Measurements from ENCODE around the gene CHIC2. TPM values are rescaled to one million over a fixed set of nuclear protein-coding genes. Genes with fewer than 3 reads are reported as not detected.

Gene CHIC2
- total RNA-seq, 5 donors from 2014 or later (not counting 1 experiment from before 2014, with no cell fraction given) = 38.8 to 59.3 (median 40.5) TPM

- POLR2A ChIA-PET = no interaction called here
- CTCF ChIA-PET = no interaction called here
These were observed 72.6 kb downstream of the CHIC2 start for GRCh38 chr4:53991821-53992220.

GRCh38 chr4:53990641-53991040 is 73.8 kb downstream of the CHIC2 start:
- H3K9me3 Mint-ChIP-seq = no peaks in the 10 kb centered on the region
- DNase-seq (no peak), ATAC-seq (replicated peaks in 1 of 4) (no peak)
- Histone ChIP-seq H3K4me1 (ENCODE audit: control insufficient read depth in 1 of 2, extremely low read depth in 1 of 2, insufficient read depth in 2 of 2, low read length in 2 of 2) (no peaks in the 10 kb centered on the region), H3K4me3 (ENCODE audit: control insufficient read depth in 1 of 2, extremely low read depth in 1 of 2, low read length in 1 of 2) (no peak overlapping the region), H3K36me3 (ENCODE audit: control insufficient read depth in 2 of 2, extremely low read depth in 1 of 2, insufficient read depth in 1 of 2, low read length in 1 of 2) (no peaks in the 10 kb centered on the region), H3K9me3 (no peaks in the 10 kb centered on the region), H3K27me3 (replicated peaks in 1 of 2; ENCODE audit: control insufficient read depth in 2 of 2, extremely low read depth in 1 of 2, insufficient read depth in 2 of 2, low read length in 1 of 2) (no peaks in the 10 kb centered on the region), H3K27ac (ENCODE audit: low read length) (no peak overlapping the region)
- WGBS (ENCODE audit: insufficient coverage) = 98% methylated on average over 3 of the region's 4 CpGs
- H3K36me3 Mint-ChIP-seq = peaks cover 13% of the 10 kb centered on the region
- CTCF ChIA-PET = no interaction called here
- H3K27ac Mint-ChIP-seq = no peak overlapping the region
- H3K4me1 Mint-ChIP-seq = peaks cover 2 to 10% (median 2%) of the 10 kb centered on the region in 3 donors
- no peaks in the 10 kb centered on the region for H3K27me3 Mint-ChIP-seq
- no peak overlapping the region for H3K4me3 Mint-ChIP-seq
- POLR2A ChIA-PET = no interaction called here

More at GRCh38 chr4:53991821-53992220, 72.6 kb downstream of the CHIC2 start:
- Histone ChIP-seq H3K9me3 (no peaks in the 10 kb centered on the region), H3K4me1 (ENCODE audit: control insufficient read depth in 1 of 2, extremely low read depth in 1 of 2, insufficient read depth in 2 of 2, low read length in 2 of 2) (no peaks in the 10 kb centered on the region), H3K27me3 (replicated peaks in 1 of 2; ENCODE audit: control insufficient read depth in 2 of 2, extremely low read depth in 1 of 2, insufficient read depth in 2 of 2, low read length in 1 of 2) (no peaks in the 10 kb centered on the region), H3K27ac (ENCODE audit: low read length) (no peak overlapping the region), H3K4me3 (ENCODE audit: control insufficient read depth in 1 of 2, extremely low read depth in 1 of 2, low read length in 1 of 2) (no peak overlapping the region), H3K36me3 (ENCODE audit: control insufficient read depth in 2 of 2, extremely low read depth in 1 of 2, insufficient read depth in 1 of 2, low read length in 1 of 2) (peaks cover 0 to 4% of the 10 kb centered on the region in 2 donors)
- WGBS (ENCODE audit: insufficient coverage) = 88% methylated on average over 1 of the region's 5 CpGs
- Mint-ChIP-seq H3K27ac (no peak overlapping the region), H3K9me3 (no peaks in the 10 kb centered on the region), H3K4me3 (no peak overlapping the region), H3K4me1 (peaks cover 2 to 10% (median 2%) of the 10 kb centered on the region in 3 donors), H3K27me3 (no peaks in the 10 kb centered on the region), H3K36me3 (peaks cover 13% of the 10 kb centered on the region)
- DNase-seq (no peak), ATAC-seq (replicated peaks in 1 of 4) (no peak)

GRCh38 chr4:53987761-53988171 is 76.6 kb downstream of the CHIC2 start:
- Mint-ChIP-seq H3K27ac (no peak overlapping the region), H3K9me3 (peaks cover 0 to 7% (median 0%) of the 10 kb centered on the region in 3 donors), H3K27me3 (no peaks in the 10 kb centered on the region), H3K36me3 (peaks cover 8% of the 10 kb centered on the region), H3K4me1 (no peaks in the 10 kb centered on the region), H3K4me3 (no peak overlapping the region)
- ChIA-PET POLR2A (interaction anchor here in 1 of 2 donors (0.6 to 0.9 kb wide), 2 partner anchors 9 to 698 kb away, joined by 3 to 4 read pairs; no protein-coding TSS in a partner anchor), CTCF (interaction anchor here in 1 of 2 donors (0.6 kb wide), 1 partner anchor 157 kb away, joined by 5 read pairs; no protein-coding TSS in a partner anchor)
- H3K27me3 ChIP-seq (replicated peaks in 1 of 2; ENCODE audit: control insufficient read depth in 2 of 2, extremely low read depth in 1 of 2, insufficient read depth in 2 of 2, low read length in 1 of 2) = no peaks in the 10 kb centered on the region
- no peaks in the 10 kb centered on the region for H3K9me3 ChIP-seq
- no CpG with 5 or more reads among the region's 1 CpG for WGBS (ENCODE audit: insufficient coverage)
- H3K4me3 ChIP-seq (ENCODE audit: control insufficient read depth in 1 of 2, extremely low read depth in 1 of 2, low read length in 1 of 2) = no peak overlapping the region
- H3K27ac ChIP-seq (ENCODE audit: low read length) = no peak overlapping the region
- H3K4me1 ChIP-seq (ENCODE audit: control insufficient read depth in 1 of 2, extremely low read depth in 1 of 2, insufficient read depth in 2 of 2, low read length in 2 of 2) = no peaks in the 10 kb centered on the region
- peak in 1 of 4 experiments; percentile 21 for ATAC-seq (replicated peaks in 1 of 4)
- no peak for DNase-seq
- no peaks in the 10 kb centered on the region for H3K36me3 ChIP-seq (ENCODE audit: control insufficient read depth in 2 of 2, extremely low read depth in 1 of 2, insufficient read depth in 1 of 2, low read length in 1 of 2)

GRCh38 chr4:53986062-53986461 is 78.3 kb downstream of the CHIC2 start:
- Histone ChIP-seq H3K9me3 (no peaks in the 10 kb centered on the region), H3K4me3 (ENCODE audit: control insufficient read depth in 1 of 2, extremely low read depth in 1 of 2, low read length in 1 of 2) (no peak overlapping the region), H3K36me3 (ENCODE audit: control insufficient read depth in 2 of 2, extremely low read depth in 1 of 2, insufficient read depth in 1 of 2, low read length in 1 of 2) (no peaks in the 10 kb centered on the region), H3K4me1 (ENCODE audit: control insufficient read depth in 1 of 2, extremely low read depth in 1 of 2, insufficient read depth in 2 of 2, low read length in 2 of 2) (no peaks in the 10 kb centered on the region), H3K27ac (ENCODE audit: low read length) (no peak overlapping the region), H3K27me3 (replicated peaks in 1 of 2; ENCODE audit: control insufficient read depth in 2 of 2, extremely low read depth in 1 of 2, insufficient read depth in 2 of 2, low read length in 1 of 2) (no peaks in the 10 kb centered on the region)
- Mint-ChIP-seq H3K4me1 (no peaks in the 10 kb centered on the region), H3K27me3 (no peaks in the 10 kb centered on the region), H3K27ac (no peak overlapping the region), H3K9me3 (peaks cover 0 to 7% (median 0%) of the 10 kb centered on the region in 3 donors), H3K36me3 (peaks cover 8% of the 10 kb centered on the region), H3K4me3 (no peak overlapping the region)
- ChIA-PET CTCF (no interaction called here), POLR2A (no interaction called here)
- ATAC-seq (replicated peaks in 1 of 4) = no peak
- DNase-seq = no peak

- Histone ChIP-seq H3K36me3 (ENCODE audit: control insufficient read depth in 2 of 2, extremely low read depth in 1 of 2, insufficient read depth in 1 of 2, low read length in 1 of 2) (no peaks in the 10 kb centered on the region), H3K4me3 (ENCODE audit: control insufficient read depth in 1 of 2, extremely low read depth in 1 of 2, low read length in 1 of 2) (no peak overlapping the region), H3K27ac (ENCODE audit: low read length) (no peak overlapping the region), H3K9me3 (no peaks in the 10 kb centered on the region), H3K4me1 (ENCODE audit: control insufficient read depth in 1 of 2, extremely low read depth in 1 of 2, insufficient read depth in 2 of 2, low read length in 2 of 2) (no peaks in the 10 kb centered on the region), H3K27me3 (replicated peaks in 1 of 2; ENCODE audit: control insufficient read depth in 2 of 2, extremely low read depth in 1 of 2, insufficient read depth in 2 of 2, low read length in 1 of 2) (no peaks in the 10 kb centered on the region)
- DNase-seq = no peak
- Mint-ChIP-seq H3K27me3 (no peaks in the 10 kb centered on the region), H3K36me3 (peaks cover 9% of the 10 kb centered on the region), H3K4me3 (no peak overlapping the region), H3K27ac (no peak overlapping the region), H3K4me1 (no peaks in the 10 kb centered on the region), H3K9me3 (peaks cover 0 to 7% (median 0%) of the 10 kb centered on the region in 3 donors)
- POLR2A ChIA-PET = no interaction called here
- ATAC-seq (replicated peaks in 1 of 4) = no peak
- CTCF ChIA-PET = no interaction called here
These were observed 82.8 kb downstream of the CHIC2 start for GRCh38 chr4:53981567-53981966.

GRCh38 chr4:53981066-53981465 is 83.3 kb downstream of the CHIC2 start:
- no peaks in the 10 kb centered on the region for H3K27me3 ChIP-seq (replicated peaks in 1 of 2; ENCODE audit: control insufficient read depth in 2 of 2, extremely low read depth in 1 of 2, insufficient read depth in 2 of 2, low read length in 1 of 2)
- H3K4me1 Mint-ChIP-seq = no peaks in the 10 kb centered on the region
- peaks cover 11% of the 10 kb centered on the region for H3K36me3 Mint-ChIP-seq
- no peak overlapping the region for H3K4me3 Mint-ChIP-seq
- ATAC-seq (replicated peaks in 1 of 4) (no peak), DNase-seq (no peak)
- no peaks in the 10 kb centered on the region for H3K36me3 ChIP-seq (ENCODE audit: control insufficient read depth in 2 of 2, extremely low read depth in 1 of 2, insufficient read depth in 1 of 2, low read length in 1 of 2)
- H3K4me3 ChIP-seq (ENCODE audit: control insufficient read depth in 1 of 2, extremely low read depth in 1 of 2, low read length in 1 of 2) = no peak overlapping the region
- POLR2A ChIA-PET = no interaction called here
- no peaks in the 10 kb centered on the region for H3K27me3 Mint-ChIP-seq
- H3K27ac ChIP-seq (ENCODE audit: low read length) = no peak overlapping the region
- no peaks in the 10 kb centered on the region for H3K4me1 ChIP-seq (ENCODE audit: control insufficient read depth in 1 of 2, extremely low read depth in 1 of 2, insufficient read depth in 2 of 2, low read length in 2 of 2)
- 83% methylated on average over 1 of the region's 2 CpGs for WGBS (ENCODE audit: insufficient coverage)
- no peaks in the 10 kb centered on the region for H3K9me3 ChIP-seq
- CTCF ChIA-PET = no interaction called here
- H3K9me3 Mint-ChIP-seq = peaks cover 0 to 7% (median 0%) of the 10 kb centered on the region in 3 donors
- no peak overlapping the region for H3K27ac Mint-ChIP-seq

- Histone ChIP-seq H3K27ac (ENCODE audit: low read length) (no peak overlapping the region), H3K27me3 (replicated peaks in 1 of 2; ENCODE audit: control insufficient read depth in 2 of 2, extremely low read depth in 1 of 2, insufficient read depth in 2 of 2, low read length in 1 of 2) (no peaks in the 10 kb centered on the region), H3K9me3 (no peaks in the 10 kb centered on the region), H3K4me3 (ENCODE audit: control insufficient read depth in 1 of 2, extremely low read depth in 1 of 2, low read length in 1 of 2) (no peak overlapping the region), H3K4me1 (ENCODE audit: control insufficient read depth in 1 of 2, extremely low read depth in 1 of 2, insufficient read depth in 2 of 2, low read length in 2 of 2) (no peaks in the 10 kb centered on the region), H3K36me3 (ENCODE audit: control insufficient read depth in 2 of 2, extremely low read depth in 1 of 2, insufficient read depth in 1 of 2, low read length in 1 of 2) (no peaks in the 10 kb centered on the region)
- no peaks in the 10 kb centered on the region for H3K27me3 Mint-ChIP-seq
- H3K4me1 Mint-ChIP-seq = no peaks in the 10 kb centered on the region
- no CpG with 5 or more reads among the region's 2 CpGs for WGBS (ENCODE audit: insufficient coverage)
- ChIA-PET CTCF (interaction anchor here in 1 of 2 donors (0.7 to 1.2 kb wide), 2 partner anchors 10 to 1146 kb away, joined by 3 read pairs; no protein-coding TSS in a partner anchor), POLR2A (no interaction called here)
- no peak overlapping the region for H3K27ac Mint-ChIP-seq
- DNase-seq (no peak), ATAC-seq (replicated peaks in 1 of 4) (no peak)
- peaks cover 22% of the 10 kb centered on the region for H3K36me3 Mint-ChIP-seq
- no peak overlapping the region for H3K4me3 Mint-ChIP-seq
- peaks cover 0 to 7% (median 0%) of the 10 kb centered on the region in 3 donors for H3K9me3 Mint-ChIP-seq
These were observed 89.8 kb downstream of the CHIC2 start for GRCh38 chr4:53974561-53974960.

All from T-cell (primary cell).